Activated gamma-delta T cell treated with anti-CD3 and anti-CD28 coated beads, Interleukin-2, amount 50 U/mL, for 16 hours (primary cell): ENCODE data around the gene RGS1.

Source experiments
- DNase-seq: peaks from one replicate; pipeline ENCODE4 v3.0.0-alpha.2; 2020; ENCODE audit warnings: low read depth

Gene RGS1

DNA sequence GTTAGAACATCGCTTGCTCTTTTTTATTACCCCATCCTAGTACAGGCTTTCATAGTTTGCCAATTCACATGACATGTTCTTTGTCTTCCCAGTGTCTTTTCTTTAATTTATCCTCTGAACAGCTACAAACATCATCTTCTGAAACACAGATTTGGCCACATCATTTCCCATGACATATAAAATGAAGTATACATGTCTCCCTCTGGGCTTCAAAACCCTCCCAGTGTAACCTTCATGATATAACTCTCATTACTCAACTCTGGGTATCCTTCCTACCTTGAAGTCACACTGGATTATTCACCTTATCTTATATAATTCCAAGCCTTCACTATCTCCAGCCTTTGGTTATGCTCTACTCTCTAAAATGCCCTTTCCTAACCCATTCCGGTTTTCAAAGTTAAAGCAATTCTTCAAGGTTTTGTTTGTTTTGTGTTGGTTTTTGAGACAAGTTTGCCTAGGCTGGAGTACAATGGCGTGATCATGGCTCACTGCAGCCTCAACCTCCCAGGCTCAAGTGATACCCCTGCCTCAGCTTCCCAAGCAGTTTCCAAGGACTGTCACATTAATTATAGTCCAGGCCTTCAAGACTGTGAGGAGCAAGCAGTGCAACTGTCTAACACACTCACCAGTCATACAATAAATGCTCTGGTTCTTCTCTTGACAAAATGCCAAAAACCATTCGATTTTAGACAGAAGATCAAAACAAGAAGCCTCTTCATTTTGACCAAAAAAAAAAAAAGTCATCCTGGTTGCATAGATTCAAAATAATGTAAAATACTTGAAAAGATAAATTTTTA lies 5.8 kb downstream of the RGS1 start:
- DNase-seq: no peak

DNA sequence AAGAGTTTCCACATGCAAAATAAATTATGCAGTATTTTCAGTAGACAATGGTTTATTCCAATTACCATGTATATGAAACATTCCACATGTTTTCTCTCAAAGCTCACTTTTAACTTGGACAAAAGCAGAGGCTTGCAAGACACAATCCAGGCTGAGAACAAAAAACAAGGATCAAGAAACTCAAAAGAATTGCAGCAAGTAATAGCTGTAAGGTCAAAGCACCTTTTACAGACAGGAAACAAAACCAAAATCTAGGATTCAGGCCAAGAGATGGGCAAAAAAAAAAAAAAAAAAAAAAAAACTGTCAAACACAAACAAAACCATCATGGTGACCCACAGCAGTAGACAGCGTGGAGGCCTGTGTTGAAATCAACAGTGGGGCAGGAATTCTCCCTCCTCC lies 9.3 kb downstream of the RGS1 start:
- DNase-seq: no peak

DNA sequence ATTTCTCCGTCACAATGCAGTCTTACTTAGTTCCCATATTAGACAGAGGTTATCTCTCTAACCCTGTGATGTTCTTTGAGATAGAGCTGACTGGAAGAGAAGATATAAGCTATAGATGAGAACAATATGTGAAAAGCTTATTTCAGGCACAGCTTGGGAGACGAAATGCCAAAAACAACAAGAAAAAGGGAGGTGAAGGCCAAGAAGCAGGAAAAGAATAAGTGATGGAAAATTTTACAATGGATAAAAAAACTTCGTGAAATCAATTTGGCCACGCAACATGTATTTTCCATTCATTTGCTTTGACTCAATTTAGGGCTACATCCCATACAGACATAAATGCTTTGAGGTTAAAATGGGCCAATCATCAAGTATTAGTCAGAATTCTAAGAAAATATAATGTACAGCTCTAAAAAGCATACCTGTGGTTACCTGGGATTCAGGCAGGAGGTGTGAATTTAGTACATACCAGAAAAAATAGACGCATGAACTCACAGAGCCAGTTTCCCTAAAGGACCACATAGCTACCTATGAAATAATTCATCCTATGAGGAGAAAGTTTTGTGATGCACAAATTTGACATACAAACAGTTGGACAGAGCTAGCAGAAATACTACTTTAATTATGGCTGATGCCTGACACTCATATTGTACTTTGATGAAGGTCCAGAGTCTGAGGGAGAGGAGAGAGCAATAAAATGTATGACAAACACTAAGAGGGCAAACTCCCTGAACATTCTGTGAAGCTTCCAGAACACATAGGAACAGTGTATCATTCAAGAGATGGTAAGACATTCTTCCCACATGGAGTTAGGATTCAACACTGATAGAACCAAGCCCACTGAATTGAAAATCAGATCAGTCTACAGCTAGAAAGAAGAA lies 12.1 kb downstream of the RGS1 start:
- no peak for DNase-seq

- DNase-seq: no peak
Observed at GRCh38 chr1:192588546-192588945, 13.0 kb downstream of the RGS1 start.

GRCh38 chr1:192589813-192590212 lies 14.2 kb downstream of the RGS1 start:
- DNase-seq: no peak

DNA sequence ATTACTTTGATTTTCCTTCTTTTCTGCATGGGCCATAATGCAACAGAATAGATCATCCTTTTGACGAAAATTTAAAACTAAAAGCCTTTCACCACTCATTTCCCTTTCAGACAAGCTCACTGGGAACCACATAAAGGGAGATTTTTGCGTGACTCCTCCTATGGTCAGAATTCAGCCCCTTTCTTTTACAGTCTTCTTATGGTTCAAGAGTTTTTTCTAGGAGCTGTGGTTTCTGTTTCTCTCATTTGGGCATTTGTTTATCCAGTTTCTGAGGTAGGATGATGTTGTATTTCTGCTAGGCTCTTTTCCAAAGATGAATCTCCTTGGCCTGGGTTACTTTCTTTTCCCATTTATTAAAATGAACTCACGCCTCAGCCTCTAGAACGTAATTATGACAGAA lies 16.9 kb downstream of the RGS1 start:
- DNase-seq: no peak

DNA sequence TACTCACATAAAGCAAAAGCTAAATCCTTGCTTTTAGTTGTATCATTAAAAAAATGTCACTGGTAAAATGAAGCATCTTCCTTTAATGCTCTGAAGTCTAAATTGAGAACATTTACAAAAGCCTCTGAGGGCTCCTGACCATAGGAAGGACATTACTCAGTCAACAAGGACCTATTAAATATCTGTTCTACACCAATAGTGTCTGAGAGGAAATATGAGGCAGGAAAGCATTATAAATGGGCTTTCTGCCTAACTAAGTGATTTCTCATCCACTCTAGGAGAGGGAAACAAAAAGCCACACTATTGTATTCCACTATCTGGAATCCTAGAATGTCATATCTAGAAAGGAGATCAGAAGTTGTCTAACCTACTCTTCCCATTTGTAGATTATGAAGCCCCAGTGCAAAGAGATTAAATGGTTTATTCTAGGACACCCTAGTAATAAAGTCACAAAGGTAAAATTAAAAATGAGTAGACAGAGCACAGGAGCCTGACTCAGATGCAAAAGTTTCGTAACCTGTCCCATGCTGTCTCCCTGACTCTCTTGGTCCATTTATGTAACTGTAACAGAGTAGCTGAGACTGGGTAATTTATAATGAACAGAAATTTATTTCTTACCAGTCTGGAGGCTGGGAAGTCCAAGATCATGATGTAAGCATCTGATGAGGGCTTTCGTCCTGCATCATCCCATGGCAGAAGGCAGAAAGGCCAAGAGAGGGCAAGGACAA lies 17.6 kb downstream of the RGS1 start:
- no peak for DNase-seq

DNA sequence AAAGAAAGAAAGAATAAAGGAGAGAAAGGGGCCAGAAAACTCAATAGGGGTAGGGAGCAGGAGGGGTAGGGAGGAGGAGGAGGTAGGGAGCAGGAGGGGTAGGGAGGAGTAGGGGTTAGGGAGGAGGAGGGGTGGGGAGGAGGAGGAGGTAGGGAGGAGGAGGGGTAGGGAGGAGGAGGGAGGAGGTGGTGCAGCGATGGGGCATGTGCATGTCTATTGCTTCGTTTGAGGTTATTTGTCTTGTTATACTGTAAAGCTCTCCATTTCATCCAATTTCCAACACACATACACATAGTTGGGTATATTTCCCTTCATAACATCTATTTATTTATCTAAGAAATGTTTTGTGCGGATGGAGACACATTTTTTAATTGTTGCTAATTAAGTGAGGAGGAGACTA lies 19.7 kb downstream of the RGS1 start:
- no peak for DNase-seq

DNA sequence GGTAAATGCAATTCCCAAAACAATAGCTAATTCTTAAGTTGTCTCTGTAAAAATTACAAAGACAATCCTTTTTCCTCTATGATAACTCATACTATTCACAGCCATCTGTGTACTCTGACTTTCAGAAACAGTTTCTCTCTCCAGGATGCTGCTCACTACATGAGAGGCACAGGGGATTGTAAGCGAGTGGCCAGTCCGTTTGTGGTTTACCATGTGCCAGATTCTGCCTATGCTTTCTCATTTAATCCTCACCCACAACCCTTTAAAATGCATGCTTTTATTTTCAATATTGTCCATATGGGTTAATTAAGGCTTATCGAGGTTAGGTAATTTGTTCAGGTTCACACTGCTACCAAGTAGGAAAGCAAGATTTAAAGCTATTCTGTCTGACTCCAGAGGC lies 23.0 kb downstream of the RGS1 start:
- no peak for DNase-seq

GRCh38 chr1:192600275-192600674 lies 24.7 kb downstream of the RGS1 start:
- DNase-seq: no peak

DNA sequence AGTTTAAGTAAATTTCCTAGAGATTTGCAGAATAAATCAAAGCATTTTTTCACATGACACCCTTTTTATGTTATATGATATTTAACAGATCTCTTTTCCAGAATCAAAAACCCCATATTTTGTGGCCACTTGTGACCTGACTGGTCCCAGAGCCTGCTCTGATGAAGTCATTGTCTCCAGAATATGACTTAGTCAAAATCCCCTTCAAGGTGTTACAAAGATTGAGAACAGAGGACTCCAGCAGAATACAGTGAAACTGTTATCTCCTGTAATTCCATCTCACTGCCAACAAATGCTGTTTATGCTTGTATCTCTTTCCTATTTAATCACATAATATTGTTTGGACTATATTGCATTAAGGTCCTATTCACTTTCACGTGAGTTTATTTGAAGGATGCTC lies 25.6 kb downstream of the RGS1 start:
- no peak for DNase-seq

GRCh38 chr1:192601567-192601966 lies 26.0 kb downstream of the RGS1 start:
- DNase-seq: no peak

DNA sequence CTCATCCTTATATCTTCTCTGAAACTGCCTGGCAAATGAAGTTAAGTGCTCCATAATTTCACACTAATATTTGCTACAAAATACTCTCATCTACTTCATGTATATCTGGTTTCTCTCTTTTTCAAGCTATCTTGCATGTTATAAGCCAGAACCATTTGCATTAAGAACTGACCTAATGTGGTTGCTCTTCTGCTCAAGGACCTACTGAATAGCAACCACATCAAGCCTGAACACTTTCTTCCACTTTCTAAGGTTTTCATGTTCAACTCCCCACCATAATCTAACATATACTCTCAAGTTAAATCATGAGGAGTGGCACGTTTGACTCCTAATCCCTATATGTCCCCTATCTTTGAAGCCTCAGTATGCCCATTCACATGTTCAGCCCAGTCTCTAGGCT lies 27.2 kb downstream of the RGS1 start:
- no peak for DNase-seq

DNA sequence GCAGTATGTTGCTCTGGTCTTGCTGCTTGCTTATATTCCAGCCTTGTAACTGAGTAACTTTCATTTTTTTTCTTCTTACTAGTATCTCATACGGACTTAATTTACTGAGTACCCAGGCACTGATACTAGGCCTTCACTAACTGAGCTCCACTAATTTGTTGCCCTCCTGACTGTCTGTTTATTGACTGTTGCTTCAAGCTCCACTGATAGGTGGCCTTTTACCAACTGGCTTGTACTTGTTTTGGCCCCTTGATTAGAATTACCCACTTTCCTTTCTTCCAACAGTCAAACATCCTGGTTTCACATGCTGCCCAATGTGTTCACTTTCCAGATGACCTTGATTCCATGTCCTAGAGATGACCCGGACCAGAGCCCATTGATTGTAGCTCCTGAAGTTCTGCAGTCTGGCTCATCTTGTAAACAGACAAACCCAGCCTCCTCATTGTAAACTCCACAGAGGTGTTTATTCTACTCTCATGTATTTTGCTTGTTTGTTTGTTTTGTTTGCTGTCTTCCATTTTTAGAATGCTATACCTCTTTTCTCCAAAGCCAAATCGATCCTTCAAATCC lies 27.7 kb downstream of the RGS1 start:
- no peak for DNase-seq

- no peak for DNase-seq
Observed at GRCh38 chr1:192604979-192605620, 29.5 kb downstream of the RGS1 start.

- DNase-seq: no peak
Observed at GRCh38 chr1:192608671-192609070, 33.1 kb downstream of the RGS1 start.

DNA sequence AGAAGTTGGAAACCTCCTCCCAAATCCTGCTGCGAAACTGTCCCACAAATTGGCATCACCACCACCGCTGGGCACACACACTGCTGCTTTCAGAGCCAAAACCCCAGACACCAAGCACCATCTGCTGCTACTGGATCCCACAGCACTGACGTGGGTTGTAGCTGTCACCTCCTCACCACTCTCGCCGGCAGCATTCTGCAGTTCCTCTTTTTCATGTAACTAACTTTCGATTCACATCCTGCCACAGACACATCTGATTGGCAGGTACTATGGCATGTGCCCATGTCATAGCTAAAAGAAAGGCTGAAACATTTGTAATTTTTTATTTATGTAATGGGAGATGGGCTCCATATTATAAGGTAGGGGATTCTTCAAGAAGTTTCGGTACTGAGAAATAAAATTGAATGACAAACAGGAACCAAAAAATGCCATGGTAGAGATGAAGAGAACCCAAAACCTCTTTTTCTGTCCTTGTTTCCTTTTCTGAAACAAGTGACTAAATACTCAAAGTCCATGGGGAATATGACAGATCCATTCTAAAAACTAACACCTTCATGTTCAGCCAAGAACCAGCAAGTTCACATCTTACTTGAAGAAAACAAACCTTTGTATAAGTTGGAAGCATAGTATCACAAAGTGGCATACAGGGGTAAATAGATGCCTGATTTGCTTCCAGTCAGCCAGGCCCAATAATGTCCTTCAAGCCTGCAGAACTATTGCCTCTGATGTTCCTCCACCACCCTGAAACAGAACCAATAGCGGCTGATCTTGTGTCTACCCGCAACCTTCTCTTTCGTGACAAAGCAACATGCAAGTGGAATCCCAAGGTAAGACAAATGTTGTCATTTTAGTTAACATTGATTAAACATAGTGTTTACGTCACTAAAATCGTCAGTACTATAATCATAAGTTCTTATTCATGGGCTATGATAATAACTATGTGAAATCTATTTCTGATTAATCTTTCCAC lies 33.8 kb downstream of the RGS1 start:
- DNase-seq: peak; percentile 12

GRCh38 chr1:192610112-192610889 lies 34.7 kb downstream of the RGS1 start:
- no peak for DNase-seq

- no peak for DNase-seq
Observed at GRCh38 chr1:192615055-192615454, 39.5 kb downstream of the RGS1 start.
